ENCODE measurements around the gene MYOF. TPM values are rescaled to one million over a fixed set of nuclear protein-coding genes. Genes with fewer than 3 reads are reported as not detected.

The MYOF gene
- total and polyA plus RNA-seq, 2 donors (not counting 1 experiment from before 2014, with no cell fraction given): 298 to 314 TPM

GRCh38 chr10:93379731-93380575 lies 102.2 kb downstream of the MYOF start:
- no peak overlapping the region for H3K4me3 ChIP-seq (replicated peaks in 1 of 4; ENCODE audit: control extremely low read depth in 1 of 4, insufficient read depth in 1 of 4, low read depth in 3 of 4, low read length in 4 of 4)
- no peaks in the 10 kb centered on the region for H3K9me3 ChIP-seq (ENCODE audit: control insufficient read depth, insufficient read depth, low read depth, low read length)
- peak overlapping the region; percentile 11 for H3K4me2 ChIP-seq (ENCODE audit: extremely low read depth, insufficient read depth, low read length)
- DNase-seq (ENCODE audit: low read depth in 2 of 2): peak; percentile 63 to 91
- TF ChIP-seq CTCF (conservative IDR thresholded peaks at IDR 0.05 in 1 of 2, IDR thresholded peaks at IDR 0.05 in 1 of 2; ENCODE audit: low read depth in 1 of 2, low read length in 2 of 2) (no peak), EZH2 (IDR thresholded peaks at IDR 0.05; ENCODE audit: low read length, missing control alignments) (no peak)
- H3K27me3 ChIP-seq (ENCODE audit: control insufficient read depth, insufficient read depth, low read length): no peaks in the 10 kb centered on the region
- peaks cover 43% of the 10 kb centered on the region for H3K4me1 ChIP-seq (ENCODE audit: control insufficient read depth, extremely low read depth, insufficient read depth, low read length)
- peaks cover 10% of the 10 kb centered on the region for H3K79me2 ChIP-seq (ENCODE audit: control insufficient read depth, insufficient read depth, low read length)
- H2AFZ ChIP-seq (ENCODE audit: low read length): no peak overlapping the region
- no peaks in the 10 kb centered on the region for H4K20me1 ChIP-seq (ENCODE audit: control insufficient read depth, extremely low read depth, insufficient read depth, low read length)
- H3K27ac ChIP-seq (ENCODE audit: insufficient read depth, low read length): peak overlapping the region; percentile 55
- H3K9ac ChIP-seq (ENCODE audit: insufficient read depth, low read length): no peak overlapping the region
- H3K36me3 ChIP-seq (ENCODE audit: control insufficient read depth, insufficient read depth, low read length): peaks cover 16% of the 10 kb centered on the region

- no peak overlapping the region for H3K4me3 ChIP-seq (replicated peaks in 1 of 4; ENCODE audit: control extremely low read depth in 1 of 4, insufficient read depth in 1 of 4, low read depth in 3 of 4, low read length in 4 of 4)
- H3K79me2 ChIP-seq (ENCODE audit: control insufficient read depth, insufficient read depth, low read length): peaks cover 10% of the 10 kb centered on the region
- no peak overlapping the region for H2AFZ ChIP-seq (ENCODE audit: low read length)
- no peaks in the 10 kb centered on the region for H4K20me1 ChIP-seq (ENCODE audit: control insufficient read depth, extremely low read depth, insufficient read depth, low read length)
- no peak overlapping the region for H3K9ac ChIP-seq (ENCODE audit: insufficient read depth, low read length)
- DNase-seq (ENCODE audit: low read depth in 2 of 2): peak in 1 of 2 donors; percentile 58
- H3K36me3 ChIP-seq (ENCODE audit: control insufficient read depth, insufficient read depth, low read length): peaks cover 16% of the 10 kb centered on the region
- no peaks in the 10 kb centered on the region for H3K9me3 ChIP-seq (ENCODE audit: control insufficient read depth, insufficient read depth, low read depth, low read length)
- peaks cover 39% of the 10 kb centered on the region for H3K4me1 ChIP-seq (ENCODE audit: control insufficient read depth, extremely low read depth, insufficient read depth, low read length)
- TF ChIP-seq CTCF (conservative IDR thresholded peaks at IDR 0.05 in 1 of 2, IDR thresholded peaks at IDR 0.05 in 1 of 2; ENCODE audit: low read depth in 1 of 2, low read length in 2 of 2): no peak
- no peak for TF ChIP-seq EZH2 (IDR thresholded peaks at IDR 0.05; ENCODE audit: low read length, missing control alignments)
- no peaks in the 10 kb centered on the region for H3K27me3 ChIP-seq (ENCODE audit: control insufficient read depth, insufficient read depth, low read length)
- H3K27ac ChIP-seq (ENCODE audit: insufficient read depth, low read length): peak overlapping the region; percentile 55
- H3K4me2 ChIP-seq (ENCODE audit: extremely low read depth, insufficient read depth, low read length): peak overlapping the region; percentile 11
Observed at GRCh38 chr10:93378997-93379730, 103.0 kb downstream of the MYOF start.

- TF ChIP-seq CTCF (conservative IDR thresholded peaks at IDR 0.05 in 1 of 2, IDR thresholded peaks at IDR 0.05 in 1 of 2; ENCODE audit: low read depth in 1 of 2, low read length in 2 of 2) (no peak), EZH2 (IDR thresholded peaks at IDR 0.05; ENCODE audit: low read length, missing control alignments) (no peak)
- Histone ChIP-seq H3K36me3 (ENCODE audit: control insufficient read depth, insufficient read depth, low read length) (peaks cover 18% of the 10 kb centered on the region), H3K4me1 (ENCODE audit: control insufficient read depth, extremely low read depth, insufficient read depth, low read length) (peaks cover 31% of the 10 kb centered on the region), H3K27me3 (ENCODE audit: control insufficient read depth, insufficient read depth, low read length) (no peaks in the 10 kb centered on the region), H2AFZ (ENCODE audit: low read length) (no peak overlapping the region), H3K4me3 (replicated peaks in 1 of 4; ENCODE audit: control extremely low read depth in 1 of 4, insufficient read depth in 1 of 4, low read depth in 3 of 4, low read length in 4 of 4) (no peak overlapping the region), H3K9me3 (ENCODE audit: control insufficient read depth, insufficient read depth, low read depth, low read length) (no peaks in the 10 kb centered on the region), H4K20me1 (ENCODE audit: control insufficient read depth, extremely low read depth, insufficient read depth, low read length) (no peaks in the 10 kb centered on the region), H3K27ac (ENCODE audit: insufficient read depth, low read length) (no peak overlapping the region), H3K9ac (ENCODE audit: insufficient read depth, low read length) (no peak overlapping the region), H3K79me2 (ENCODE audit: control insufficient read depth, insufficient read depth, low read length) (peaks cover 10% of the 10 kb centered on the region), H3K4me2 (ENCODE audit: extremely low read depth, insufficient read depth, low read length) (no peak overlapping the region)
- DNase-seq (ENCODE audit: low read depth in 2 of 2): no peak
Observed at GRCh38 chr10:93378039-93378438, 104.1 kb downstream of the MYOF start.
